ENCODE results near the gene SOX5. TPM values are rescaled to one million over a fixed set of nuclear protein-coding genes. Genes with fewer than 3 reads are reported as not detected.

Gene SOX5
- total RNA-seq, 3 donors from 2014 or later (not counting 1 experiment from before 2014, with no cell fraction given), result 0.80 to 0.95 TPM; not detected in 1

- DNase-seq, result no peak
- no peaks in the 10 kb centered on the region for H3K36me3 ChIP-seq (ENCODE audit: control insufficient read depth, insufficient read depth, low read length)
- no peak overlapping the region for H3K4me3 ChIP-seq (ENCODE audit: low read length)
- Mint-ChIP-seq H3K27ac (no peak overlapping the region), H3K36me3 (no peaks in the 10 kb centered on the region), H3K4me1 (no peaks in the 10 kb centered on the region), H3K27me3 (ENCODE audit: low read depth in 2 of 2) (no peaks in the 10 kb centered on the region), H3K4me3 (no peak overlapping the region), H3K9me3 (peaks cover 3 to 10% of the 10 kb centered on the region in 2 donors)
- 100% methylated on average over 3 of the region's 3 CpGs for WGBS (ENCODE audit: insufficient coverage)
- H3K27ac ChIP-seq (ENCODE audit: low read length), result no peak overlapping the region
- H3K27me3 ChIP-seq (ENCODE audit: control insufficient read depth, insufficient read depth, low read length), result no peaks in the 10 kb centered on the region
- no peaks in the 10 kb centered on the region for H3K9me3 ChIP-seq (ENCODE audit: control insufficient read depth, insufficient read depth, low read length)
- TF ChIP-seq CTCF (IDR thresholded peaks at IDR 0.05), result no peak
- no peaks in the 10 kb centered on the region for H3K4me1 ChIP-seq (ENCODE audit: control insufficient read depth, insufficient read depth, low read length)
- no peak for ATAC-seq
- intact Hi-C loops (cut with micrococcal nuclease), result no loop called here
Observed at GRCh38 chr12:23847857-23848256, 101.6 kb downstream of the SOX5 start.

GRCh38 chr12:23843958-23844357 lies 105.5 kb downstream of the SOX5 start:
- ATAC-seq, result no peak
- no peak overlapping the region for H3K27ac ChIP-seq (ENCODE audit: low read length)
- intact Hi-C loops (cut with micrococcal nuclease), result no loop called here
- H3K27me3 ChIP-seq (ENCODE audit: control insufficient read depth, insufficient read depth, low read length), result no peaks in the 10 kb centered on the region
- Mint-ChIP-seq H3K4me3 (no peak overlapping the region), H3K4me1 (no peaks in the 10 kb centered on the region), H3K27ac (no peak overlapping the region), H3K9me3 (peaks cover 8% of the 10 kb centered on the region in 2 donors), H3K27me3 (ENCODE audit: low read depth in 2 of 2) (no peaks in the 10 kb centered on the region), H3K36me3 (no peaks in the 10 kb centered on the region)
- TF ChIP-seq CTCF (IDR thresholded peaks at IDR 0.05), result no peak
- no peak for DNase-seq
- WGBS (ENCODE audit: insufficient coverage), result 90% methylated on average over 3 of the region's 4 CpGs
- H3K36me3 ChIP-seq (ENCODE audit: control insufficient read depth, insufficient read depth, low read length), result no peaks in the 10 kb centered on the region
- no peaks in the 10 kb centered on the region for H3K4me1 ChIP-seq (ENCODE audit: control insufficient read depth, insufficient read depth, low read length)
- H3K4me3 ChIP-seq (ENCODE audit: low read length), result no peak overlapping the region
- no peaks in the 10 kb centered on the region for H3K9me3 ChIP-seq (ENCODE audit: control insufficient read depth, insufficient read depth, low read length)

GRCh38 chr12:23834076-23834475 lies 115.4 kb downstream of the SOX5 start:
- no peak overlapping the region for H3K4me3 Mint-ChIP-seq
- DNase-seq (no peak), ATAC-seq (no peak)
- H3K36me3 ChIP-seq (ENCODE audit: control insufficient read depth, insufficient read depth, low read length), result no peaks in the 10 kb centered on the region
- H3K27me3 Mint-ChIP-seq (ENCODE audit: low read depth in 2 of 2), result no peaks in the 10 kb centered on the region
- no peaks in the 10 kb centered on the region for H3K36me3 Mint-ChIP-seq
- no peaks in the 10 kb centered on the region for H3K27me3 ChIP-seq (ENCODE audit: control insufficient read depth, insufficient read depth, low read length)
- no peak overlapping the region for H3K4me3 ChIP-seq (ENCODE audit: low read length)
- no peak overlapping the region for H3K27ac Mint-ChIP-seq
- peaks cover 3 to 12% of the 10 kb centered on the region in 2 donors for H3K9me3 Mint-ChIP-seq
- intact Hi-C loops (cut with micrococcal nuclease), result no loop called here
- no peak for TF ChIP-seq CTCF (IDR thresholded peaks at IDR 0.05)
- no peak overlapping the region for H3K27ac ChIP-seq (ENCODE audit: low read length)
- no peaks in the 10 kb centered on the region for H3K9me3 ChIP-seq (ENCODE audit: control insufficient read depth, insufficient read depth, low read length)
- WGBS (ENCODE audit: insufficient coverage), result 90% methylated on average over 5 of the region's 7 CpGs
- no peaks in the 10 kb centered on the region for H3K4me1 ChIP-seq (ENCODE audit: control insufficient read depth, insufficient read depth, low read length)
- H3K4me1 Mint-ChIP-seq, result no peaks in the 10 kb centered on the region

- DNase-seq (no peak), ATAC-seq (no peak)
- Mint-ChIP-seq H3K4me1 (no peaks in the 10 kb centered on the region), H3K4me3 (no peak overlapping the region), H3K9me3 (peaks cover 3 to 12% of the 10 kb centered on the region in 2 donors), H3K27me3 (ENCODE audit: low read depth in 2 of 2) (no peaks in the 10 kb centered on the region), H3K27ac (no peak overlapping the region), H3K36me3 (no peaks in the 10 kb centered on the region)
- no peaks in the 10 kb centered on the region for H3K27me3 ChIP-seq (ENCODE audit: control insufficient read depth, insufficient read depth, low read length)
- intact Hi-C loops (cut with micrococcal nuclease), result no loop called here
- no peaks in the 10 kb centered on the region for H3K9me3 ChIP-seq (ENCODE audit: control insufficient read depth, insufficient read depth, low read length)
- H3K27ac ChIP-seq (ENCODE audit: low read length), result no peak overlapping the region
- no peak for TF ChIP-seq CTCF (IDR thresholded peaks at IDR 0.05)
- no peaks in the 10 kb centered on the region for H3K36me3 ChIP-seq (ENCODE audit: control insufficient read depth, insufficient read depth, low read length)
- H3K4me3 ChIP-seq (ENCODE audit: low read length), result no peak overlapping the region
- H3K4me1 ChIP-seq (ENCODE audit: control insufficient read depth, insufficient read depth, low read length), result no peaks in the 10 kb centered on the region
- 0% methylated on average over 1 of the region's 3 CpGs for WGBS (ENCODE audit: insufficient coverage)
Observed at GRCh38 chr12:23831739-23832138, 117.7 kb downstream of the SOX5 start.

All from natural killer cell (primary cell).